ENCODE results near the gene SUMO3.

The SUMO3 gene

DNA sequence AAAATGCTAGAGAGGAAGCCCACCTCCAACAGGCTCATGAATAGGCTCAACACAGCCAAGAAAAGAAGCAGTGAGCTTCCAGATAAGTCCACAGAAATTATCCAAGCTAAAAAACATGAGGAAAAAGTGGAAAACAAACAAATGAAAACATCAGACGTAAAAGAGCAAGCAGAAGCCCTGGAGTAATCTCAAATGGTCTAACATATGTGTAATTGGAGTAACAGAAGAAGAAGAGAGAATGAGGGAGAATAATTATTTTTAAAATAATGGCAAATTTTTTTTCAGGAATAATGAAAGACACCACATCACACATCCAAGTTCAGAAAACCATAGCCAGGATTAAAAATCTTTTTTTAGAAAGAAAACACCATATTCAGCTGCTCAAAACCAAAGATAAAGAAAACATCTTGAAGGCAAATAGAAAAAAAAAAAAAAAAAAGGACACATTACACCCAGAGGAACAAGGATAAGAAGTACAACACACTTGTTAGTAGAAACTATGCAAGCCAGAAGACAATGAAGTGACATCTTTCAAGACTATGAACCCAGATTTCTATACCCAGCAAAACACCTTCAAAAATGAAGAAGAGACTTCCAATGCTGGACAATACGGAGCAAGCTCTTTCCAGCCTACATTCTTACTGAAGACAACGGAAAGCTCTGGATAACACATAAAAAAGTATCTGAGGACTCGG lies 10.6 kb upstream of the SUMO3 start:
- no peaks in the 10 kb centered on the region for H3K79me2 ChIP-seq (ENCODE audit: low read length)
- no peak overlapping the region for H2AFZ ChIP-seq (ENCODE audit: low read length)
- H4K20me1 ChIP-seq (ENCODE audit: insufficient read depth, low read length), result no peaks in the 10 kb centered on the region
- DNase-seq, result no peak
- H3K4me2 ChIP-seq (ENCODE audit: low read depth, low read length), result no peak overlapping the region
- H3K9me2 ChIP-seq (replicated peaks; ENCODE audit: insufficient read depth, low read length), result no peaks in the 10 kb centered on the region
- TF ChIP-seq EZH2 (optimal IDR thresholded peaks at IDR 0.05; ENCODE audit: low read depth, low read length), result no peak
- TF ChIP-seq EZH2phosphoT487 (IDR thresholded peaks at IDR 0.05; ENCODE audit: low read length), result no peak
- TF ChIP-seq, protein P1, sequence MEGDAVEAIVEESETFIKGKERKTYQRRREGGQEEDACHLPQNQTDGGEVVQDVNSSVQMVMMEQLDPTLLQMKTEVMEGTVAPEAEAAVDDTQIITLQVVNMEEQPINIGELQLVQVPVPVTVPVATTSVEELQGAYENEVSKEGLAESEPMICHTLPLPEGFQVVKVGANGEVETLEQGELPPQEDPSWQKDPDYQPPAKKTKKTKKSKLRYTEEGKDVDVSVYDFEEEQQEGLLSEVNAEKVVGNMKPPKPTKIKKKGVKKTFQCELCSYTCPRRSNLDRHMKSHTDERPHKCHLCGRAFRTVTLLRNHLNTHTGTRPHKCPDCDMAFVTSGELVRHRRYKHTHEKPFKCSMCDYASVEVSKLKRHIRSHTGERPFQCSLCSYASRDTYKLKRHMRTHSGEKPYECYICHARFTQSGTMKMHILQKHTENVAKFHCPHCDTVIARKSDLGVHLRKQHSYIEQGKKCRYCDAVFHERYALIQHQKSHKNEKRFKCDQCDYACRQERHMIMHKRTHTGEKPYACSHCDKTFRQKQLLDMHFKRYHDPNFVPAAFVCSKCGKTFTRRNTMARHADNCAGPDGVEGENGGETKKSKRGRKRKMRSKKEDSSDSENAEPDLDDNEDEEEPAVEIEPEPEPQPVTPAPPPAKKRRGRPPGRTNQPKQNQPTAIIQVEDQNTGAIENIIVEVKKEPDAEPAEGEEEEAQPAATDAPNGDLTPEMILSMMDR (IDR thresholded peaks at IDR 0.05; ENCODE audit: low read length), result no peak
- H3K4me1 ChIP-seq (ENCODE audit: low read length), result no peaks in the 10 kb centered on the region
- no peak overlapping the region for H3K27ac ChIP-seq (ENCODE audit: low read length)
- peaks cover 72% of the 10 kb centered on the region for H3K27me3 ChIP-seq (replicated peaks; ENCODE audit: insufficient read depth, low read length)
- H3K4me3 ChIP-seq (ENCODE audit: low read length), result no peak overlapping the region
- H3F3A ChIP-seq (ENCODE audit: insufficient read depth, low read length), result no peaks in the 10 kb centered on the region
- H3K9ac ChIP-seq (ENCODE audit: low read length), result no peak overlapping the region
- H3K9me3 ChIP-seq (replicated peaks; ENCODE audit: insufficient read depth, low read length), result no peaks in the 10 kb centered on the region
- no peaks in the 10 kb centered on the region for H3K36me3 ChIP-seq (replicated peaks; ENCODE audit: insufficient read depth, low read length)

DNA sequence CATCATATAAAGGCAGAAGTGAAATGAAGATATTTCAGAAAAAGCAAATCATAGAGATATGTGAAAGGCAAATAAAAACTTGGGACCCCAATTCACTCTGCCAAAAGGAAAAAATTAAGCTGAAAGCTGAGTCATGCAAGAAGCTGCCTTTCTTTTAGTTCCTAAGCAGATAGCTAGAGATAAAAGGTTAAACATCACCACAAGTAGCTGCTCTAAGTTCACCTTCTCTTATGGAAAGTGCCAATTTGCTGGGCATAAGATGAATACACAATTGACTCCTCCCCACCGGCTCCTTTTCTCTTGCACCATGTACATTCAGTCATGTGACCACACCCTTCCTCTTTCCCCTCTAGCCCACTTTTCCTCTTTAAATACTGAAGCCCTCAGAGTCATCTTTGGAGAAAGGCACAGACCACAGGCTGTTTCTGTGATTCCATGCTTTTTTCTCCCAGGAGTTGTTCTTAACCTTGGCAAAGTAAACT lies 5.4 kb upstream of the SUMO3 start:
- no peak for DNase-seq
- Histone ChIP-seq H2AFZ (ENCODE audit: low read length) (no peak overlapping the region), H3F3A (ENCODE audit: insufficient read depth, low read length) (no peaks in the 10 kb centered on the region), H3K4me2 (ENCODE audit: low read depth, low read length) (no peak overlapping the region), H3K79me2 (ENCODE audit: low read length) (no peaks in the 10 kb centered on the region), H3K9me3 (replicated peaks; ENCODE audit: insufficient read depth, low read length) (no peaks in the 10 kb centered on the region), H3K4me1 (ENCODE audit: low read length) (no peaks in the 10 kb centered on the region), H3K9me2 (replicated peaks; ENCODE audit: insufficient read depth, low read length) (no peaks in the 10 kb centered on the region), H3K9ac (ENCODE audit: low read length) (no peak overlapping the region), H3K27me3 (replicated peaks; ENCODE audit: insufficient read depth, low read length) (peaks cover 49% of the 10 kb centered on the region), H3K27ac (ENCODE audit: low read length) (no peak overlapping the region), H3K4me3 (ENCODE audit: low read length) (no peak overlapping the region), H4K20me1 (ENCODE audit: insufficient read depth, low read length) (no peaks in the 10 kb centered on the region), H3K36me3 (replicated peaks; ENCODE audit: insufficient read depth, low read length) (no peaks in the 10 kb centered on the region)
- TF ChIP-seq EZH2 (optimal IDR thresholded peaks at IDR 0.05; ENCODE audit: low read depth, low read length) (no peak), EZH2phosphoT487 (IDR thresholded peaks at IDR 0.05; ENCODE audit: low read length) (no peak)
- TF ChIP-seq, protein P1 (IDR thresholded peaks at IDR 0.05; ENCODE audit: low read length), result no peak

DNA sequence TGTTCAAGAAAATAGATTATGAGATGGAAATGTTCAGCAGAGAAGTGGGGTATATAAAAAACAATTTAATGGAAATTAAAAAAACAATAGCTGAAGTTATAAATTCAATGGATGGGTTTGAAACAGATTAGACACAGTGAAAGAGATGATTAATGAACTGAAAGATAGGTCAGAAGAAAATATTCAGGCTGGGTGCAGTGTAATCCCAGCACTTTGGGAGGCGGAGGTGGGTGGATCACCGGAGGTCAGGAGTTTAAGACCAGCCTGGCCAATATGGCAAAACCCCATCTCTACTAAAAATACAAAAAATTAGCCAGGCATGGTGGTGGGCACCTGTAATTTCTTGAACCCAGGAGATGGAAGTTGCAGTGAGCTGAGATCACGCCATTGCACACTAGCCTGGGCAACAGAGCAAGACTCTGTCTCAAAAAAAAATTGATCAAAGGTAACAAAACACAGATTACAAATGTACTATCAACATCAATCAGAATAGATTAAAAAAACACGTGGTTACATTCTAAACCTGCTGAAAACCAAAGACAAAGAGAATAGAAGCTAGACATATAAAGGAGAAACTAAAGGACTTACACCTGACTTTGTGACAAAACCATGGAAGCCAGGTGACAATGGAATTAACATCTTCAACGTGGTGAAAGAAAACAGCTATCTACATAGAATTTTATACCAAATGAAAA lies 4.8 kb upstream of the SUMO3 start:
- Histone ChIP-seq H3K4me1 (ENCODE audit: low read length) (no peaks in the 10 kb centered on the region), H3K9ac (ENCODE audit: low read length) (no peak overlapping the region), H3F3A (ENCODE audit: insufficient read depth, low read length) (no peaks in the 10 kb centered on the region), H3K27ac (ENCODE audit: low read length) (no peak overlapping the region), H3K79me2 (ENCODE audit: low read length) (no peaks in the 10 kb centered on the region), H3K9me3 (replicated peaks; ENCODE audit: insufficient read depth, low read length) (no peaks in the 10 kb centered on the region), H2AFZ (ENCODE audit: low read length) (no peak overlapping the region), H3K36me3 (replicated peaks; ENCODE audit: insufficient read depth, low read length) (no peaks in the 10 kb centered on the region), H3K4me2 (ENCODE audit: low read depth, low read length) (no peak overlapping the region), H3K9me2 (replicated peaks; ENCODE audit: insufficient read depth, low read length) (no peaks in the 10 kb centered on the region), H4K20me1 (ENCODE audit: insufficient read depth, low read length) (no peaks in the 10 kb centered on the region), H3K4me3 (ENCODE audit: low read length) (no peak overlapping the region), H3K27me3 (replicated peaks; ENCODE audit: insufficient read depth, low read length) (peaks cover 43% of the 10 kb centered on the region)
- TF ChIP-seq EZH2phosphoT487 (IDR thresholded peaks at IDR 0.05; ENCODE audit: low read length), result no peak
- TF ChIP-seq, protein P1 (IDR thresholded peaks at IDR 0.05; ENCODE audit: low read length), result no peak
- no peak for DNase-seq

Measured in MM.1S (cell line).